WTC11 (cell line): ENCODE measurements around the gene KRT4.

Source experiments
- CTCF ChIP-seq: fragments of 200-600 bp; IDR thresholded peaks from 2 replicates; pipeline ENCODE4 v1.8.0; 2022; ENCODE audit warnings: antibody characterized with exemption
- EMX1 ChIP-seq: fragments of 250-450 bp; sonication (Bioruptor Pico); IDR thresholded peaks from 2 replicates; pipeline ENCODE4 v1.8.0; 2021; ENCODE audit warnings: mild to moderate bottlenecking
- ERG ChIP-seq: fragments of 250-450 bp; sonication (Bioruptor Pico); IDR thresholded peaks from 2 replicates; pipeline ENCODE4 v1.8.0; 2021; ENCODE audit warnings: mild to moderate bottlenecking
- MAX ChIP-seq: sonication (generic); formaldehyde crosslinking; IDR thresholded peaks from 2 replicates; pipeline ENCODE4 v1.8.0; 2022; ENCODE audit warnings: mild to moderate bottlenecking, missing genetic modification reagents
- NR2C2 ChIP-seq: sonication (generic); formaldehyde crosslinking; IDR thresholded peaks from 2 replicates; pipeline ENCODE4 v1.8.0; 2022; ENCODE audit warnings: mild to moderate bottlenecking, missing genetic modification reagents
- PRRX2 ChIP-seq: fragments of 250-450 bp; sonication (Bioruptor Pico); IDR thresholded peaks from 2 replicates; pipeline ENCODE4 v1.8.0; 2021; ENCODE audit warnings: mild to moderate bottlenecking
- RELA ChIP-seq: sonication (generic); formaldehyde crosslinking; IDR thresholded peaks from 2 replicates; pipeline ENCODE4 v1.8.1; 2022; ENCODE audit warnings: missing genetic modification reagents, mild to moderate bottlenecking, borderline replicate concordance
- TCF7 ChIP-seq: sonication (generic); formaldehyde crosslinking; IDR thresholded peaks from 2 replicates; pipeline ENCODE4 v1.8.0; 2022; ENCODE audit warnings: mild to moderate bottlenecking, low read depth, missing genetic modification reagents, moderate library complexity
- TF ChIP-seq, protein P1 (sequence below): sonication (generic); formaldehyde crosslinking; IDR thresholded peaks from 2 replicates; pipeline ENCODE4 v1.8.1; 2022; ENCODE audit warnings: low read depth, mild to moderate bottlenecking, moderate library complexity, missing genetic modification reagents, borderline replicate concordance

GRCh38 chr12:52813203-52813819 is 605 bp downstream of the KRT4 start:
- no peak for TF ChIP-seq CTCF
- no peak for TF ChIP-seq PRRX2 (CRISPR knock-in tag)
- TF ChIP-seq ERG (CRISPR knock-in tag), result no peak
- TF ChIP-seq, protein P1, sequence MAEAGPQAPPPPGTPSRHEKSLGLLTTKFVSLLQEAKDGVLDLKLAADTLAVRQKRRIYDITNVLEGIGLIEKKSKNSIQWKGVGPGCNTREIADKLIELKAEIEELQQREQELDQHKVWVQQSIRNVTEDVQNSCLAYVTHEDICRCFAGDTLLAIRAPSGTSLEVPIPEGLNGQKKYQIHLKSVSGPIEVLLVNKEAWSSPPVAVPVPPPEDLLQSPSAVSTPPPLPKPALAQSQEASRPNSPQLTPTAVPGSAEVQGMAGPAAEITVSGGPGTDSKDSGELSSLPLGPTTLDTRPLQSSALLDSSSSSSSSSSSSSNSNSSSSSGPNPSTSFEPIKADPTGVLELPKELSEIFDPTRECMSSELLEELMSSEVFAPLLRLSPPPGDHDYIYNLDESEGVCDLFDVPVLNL (CRISPR knock-in tag), result no peak
- TF ChIP-seq RELA (CRISPR knock-in tag), result no peak
- TF ChIP-seq NR2C2 (CRISPR knock-in tag), result no peak
- no peak for TF ChIP-seq EMX1 (CRISPR knock-in tag)
- no peak for TF ChIP-seq TCF7
- no peak for TF ChIP-seq MAX (CRISPR knock-in tag)
